Dermis blood vessel endothelial cell (primary cell): ENCODE results near the gene GUCD1. TPM values are rescaled to one million over a fixed set of nuclear protein-coding genes. Genes with fewer than 3 reads are reported as not detected.

Source experiments
- DNase-seq: peaks from one replicate; pipeline ENCODE4 v3.0.0; 2010
- total RNA-seq: library from RNA; depleted of rRNA; stranded (reverse); fragments of >200 nt; gene quantifications from 2 replicates; pipeline ENCODE4 v1.2.3, GENCODE V29; 2014

Gene GUCD1
- total RNA-seq, 1 donor from 2014 or later = 311 TPM

- DNase-seq = no peak
Measured at GRCh38 chr22:24589518-24590030, 34.6 kb upstream of the GUCD1 start.

GRCh38 chr22:24588757-24589481 is 34.0 kb upstream of the GUCD1 start:
- DNase-seq = no peak

GRCh38 chr22:24588381-24588756 is 33.4 kb upstream of the GUCD1 start:
- no peak for DNase-seq

- no peak for DNase-seq
Measured at GRCh38 chr22:24587948-24588347, 33.0 kb upstream of the GUCD1 start.

- DNase-seq = no peak
Measured at GRCh38 chr22:24587251-24587650, 32.3 kb upstream of the GUCD1 start.

- no peak for DNase-seq
Measured at GRCh38 chr22:24585927-24586546, 31.1 kb upstream of the GUCD1 start.

- DNase-seq = no peak
Measured at GRCh38 chr22:24585461-24585860, 30.5 kb upstream of the GUCD1 start.

- DNase-seq = no peak
Measured at GRCh38 chr22:24584871-24585411, 30.0 kb upstream of the GUCD1 start.

- no peak for DNase-seq
Measured at GRCh38 chr22:24584166-24584790, 29.3 kb upstream of the GUCD1 start.

GRCh38 chr22:24583221-24584165 is 28.6 kb upstream of the GUCD1 start:
- DNase-seq = no peak

- no peak for DNase-seq
Measured at GRCh38 chr22:24582056-24582814, 27.3 kb upstream of the GUCD1 start.

GRCh38 chr22:24580276-24580675 is 25.3 kb upstream of the GUCD1 start:
- DNase-seq = no peak

GRCh38 chr22:24579258-24579601 is 24.3 kb upstream of the GUCD1 start:
- no peak for DNase-seq

- no peak for DNase-seq
Measured at GRCh38 chr22:24578355-24579257, 23.7 kb upstream of the GUCD1 start.

- no peak for DNase-seq
Measured at GRCh38 chr22:24576778-24577177, 21.8 kb upstream of the GUCD1 start.

- no peak for DNase-seq
Measured at GRCh38 chr22:24571266-24571665, 16.3 kb upstream of the GUCD1 start.

- DNase-seq = no peak
Measured at GRCh38 chr22:24567668-24568067, 12.7 kb upstream of the GUCD1 start.

GRCh38 chr22:24566899-24567511 is 12.1 kb upstream of the GUCD1 start:
- no peak for DNase-seq

GRCh38 chr22:24565077-24565476 is 10.1 kb upstream of the GUCD1 start:
- DNase-seq = no peak

- DNase-seq = no peak
Measured at GRCh38 chr22:24564376-24565058, 9.6 kb upstream of the GUCD1 start.
